Activated B cell treated with CpG ODN at 0.5 μM for 24 hours (primary cell): ENCODE results near the gene NUDCD3. TPM values are rescaled to one million over a fixed set of nuclear protein-coding genes. Genes with fewer than 3 reads are reported as not detected.

Experiments
- ATAC-seq: fragments of 200-7000 bp; cut with Tn5 transposase; one replicate; pipeline ENCODE4 v1.10.0; 2021; ENCODE audit warnings: low read depth, mild to moderate bottlenecking, moderate library complexity
- CTCF ChIA-PET: fragments of 350-600 bp; sonication (Branson Sonifier 250); formaldehyde crosslinking; loops from one replicate; lab custom pipeline; 2021; ENCODE audit warnings: antibody characterized with exemption; lab: Charles Lee
- POLR2A ChIA-PET: fragments of 350-600 bp; sonication (Branson Sonifier 250); formaldehyde crosslinking; loops from one replicate; lab custom pipeline; 2021; ENCODE audit warnings: antibody characterized with exemption; lab: Charles Lee
- DNase-seq: peaks from one replicate; pipeline ENCODE4 v3.0.0; 2022
- H3K27ac Mint-ChIP-seq: one replicate; pipeline ENCODE4 v1.8.0; 2020; ENCODE audit warnings: mixed read lengths
- H3K27me3 Mint-ChIP-seq: one replicate; pipeline ENCODE4 v1.8.0; 2021; ENCODE audit warnings: mixed read lengths
- H3K36me3 Mint-ChIP-seq: one replicate; pipeline ENCODE4 v1.8.0; 2021; ENCODE audit warnings: low read depth, mixed read lengths
- H3K4me1 Mint-ChIP-seq: one replicate; pipeline ENCODE4 v1.8.0; 2021; ENCODE audit warnings: mixed read lengths
- H3K4me3 Mint-ChIP-seq: one replicate; pipeline ENCODE4 v1.8.0; 2020; ENCODE audit warnings: mild to moderate bottlenecking, mixed read lengths
- H3K9me3 Mint-ChIP-seq: one replicate; pipeline ENCODE4 v1.8.0; 2020; ENCODE audit warnings: mixed read lengths
- intact Hi-C: fragments of 100-400 bp; cut with micrococcal nuclease; formaldehyde crosslinking; loops from one replicate; pipeline ENCODE4 v1.15.1; 2024
- total RNA-seq: library from RNA; stranded (reverse); gene quantifications from 2 replicates; pipeline ENCODE4 v1.2.3, GENCODE V29; 2022
- TF ChIP-seq, protein P1 (sequence below): fragments of 200-600 bp; IDR thresholded peaks from one replicate; pipeline ENCODE4 v1.8.0; 2022; ENCODE audit warnings: antibody characterized with exemption, mild to moderate bottlenecking

The NUDCD3 gene
- total RNA-seq, 1 donor from 2014 or later: 85.1 TPM

DNA sequence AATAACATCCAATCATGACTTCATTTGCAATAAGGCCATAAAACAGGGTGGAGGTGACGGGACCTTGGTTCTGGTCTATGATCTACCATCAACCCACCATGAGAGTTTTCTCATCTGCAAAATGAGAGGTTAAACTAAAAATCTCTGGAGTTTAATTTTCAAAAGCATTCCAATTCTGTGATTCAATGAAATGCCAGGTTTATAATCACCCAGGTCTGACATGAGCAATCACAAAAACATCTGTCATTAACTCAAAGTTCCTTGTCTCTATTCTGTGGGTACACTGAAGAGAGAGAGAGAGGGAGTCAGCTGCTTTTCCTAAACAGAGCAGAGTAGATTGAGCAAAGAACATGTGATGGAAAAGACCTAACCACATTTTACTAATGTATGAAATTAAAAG is 75.4 kb downstream of the NUDCD3 start:
- ChIA-PET POLR2A (no interaction called here), CTCF (no interaction called here)
- no peaks in the 10 kb centered on the region for H3K27me3 Mint-ChIP-seq
- peaks cover 61% of the 10 kb centered on the region for H3K36me3 Mint-ChIP-seq
- DNase-seq (no peak), ATAC-seq (no peak)
- no peaks in the 10 kb centered on the region for H3K9me3 Mint-ChIP-seq
- H3K4me1 Mint-ChIP-seq: peaks cover 12% of the 10 kb centered on the region
- no peak overlapping the region for H3K27ac Mint-ChIP-seq
- no peak overlapping the region for H3K4me3 Mint-ChIP-seq
- TF ChIP-seq, protein P1, sequence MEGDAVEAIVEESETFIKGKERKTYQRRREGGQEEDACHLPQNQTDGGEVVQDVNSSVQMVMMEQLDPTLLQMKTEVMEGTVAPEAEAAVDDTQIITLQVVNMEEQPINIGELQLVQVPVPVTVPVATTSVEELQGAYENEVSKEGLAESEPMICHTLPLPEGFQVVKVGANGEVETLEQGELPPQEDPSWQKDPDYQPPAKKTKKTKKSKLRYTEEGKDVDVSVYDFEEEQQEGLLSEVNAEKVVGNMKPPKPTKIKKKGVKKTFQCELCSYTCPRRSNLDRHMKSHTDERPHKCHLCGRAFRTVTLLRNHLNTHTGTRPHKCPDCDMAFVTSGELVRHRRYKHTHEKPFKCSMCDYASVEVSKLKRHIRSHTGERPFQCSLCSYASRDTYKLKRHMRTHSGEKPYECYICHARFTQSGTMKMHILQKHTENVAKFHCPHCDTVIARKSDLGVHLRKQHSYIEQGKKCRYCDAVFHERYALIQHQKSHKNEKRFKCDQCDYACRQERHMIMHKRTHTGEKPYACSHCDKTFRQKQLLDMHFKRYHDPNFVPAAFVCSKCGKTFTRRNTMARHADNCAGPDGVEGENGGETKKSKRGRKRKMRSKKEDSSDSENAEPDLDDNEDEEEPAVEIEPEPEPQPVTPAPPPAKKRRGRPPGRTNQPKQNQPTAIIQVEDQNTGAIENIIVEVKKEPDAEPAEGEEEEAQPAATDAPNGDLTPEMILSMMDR: no peak
- intact Hi-C loops: no loop called here

DNA sequence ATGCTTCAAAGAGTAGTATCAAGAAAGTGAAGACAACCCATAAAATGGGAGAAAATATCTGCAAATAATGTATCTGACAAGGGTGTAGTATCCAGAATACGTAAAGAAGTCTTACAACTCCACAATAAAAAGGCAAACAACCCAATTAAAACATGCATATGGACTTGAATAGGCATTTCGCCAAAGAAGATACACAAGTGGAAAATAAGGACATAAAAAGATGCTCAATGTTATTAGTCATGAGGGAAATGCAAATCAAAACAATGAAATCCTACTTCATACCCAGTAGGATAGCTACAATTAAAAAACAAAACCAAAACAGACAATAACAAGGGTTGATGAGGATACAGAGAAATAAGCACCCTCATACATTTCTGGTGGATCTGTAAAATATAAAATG is 79.2 kb downstream of the NUDCD3 start:
- TF ChIP-seq, protein P1: no peak
- H3K27ac Mint-ChIP-seq: no peak overlapping the region
- H3K9me3 Mint-ChIP-seq: no peaks in the 10 kb centered on the region
- intact Hi-C loops: no loop called here
- H3K4me3 Mint-ChIP-seq: no peak overlapping the region
- ChIA-PET CTCF (no interaction called here), POLR2A (no interaction called here)
- no peak for ATAC-seq
- peaks cover 50% of the 10 kb centered on the region for H3K36me3 Mint-ChIP-seq
- DNase-seq: no peak
- no peaks in the 10 kb centered on the region for H3K27me3 Mint-ChIP-seq
- H3K4me1 Mint-ChIP-seq: peaks cover 3% of the 10 kb centered on the region

DNA sequence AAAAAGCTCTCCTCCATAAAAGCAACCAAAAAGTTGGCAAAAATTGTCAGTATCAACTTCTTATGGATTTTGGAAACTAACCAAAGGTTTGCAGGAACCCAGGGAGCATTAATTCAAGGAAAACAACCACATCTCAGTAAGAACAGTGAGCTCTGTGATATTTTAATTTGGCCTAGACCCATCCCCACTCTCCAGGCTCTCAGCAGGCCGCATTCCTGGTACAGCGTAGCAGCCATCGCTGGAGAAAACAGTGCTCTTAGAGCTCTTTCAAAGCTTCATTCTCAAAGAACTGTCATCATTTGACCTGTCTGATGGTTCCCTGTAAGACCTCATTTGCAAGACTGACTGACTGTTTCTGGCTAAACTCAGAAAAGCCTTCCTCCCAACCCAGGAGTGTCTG is 81.9 kb downstream of the NUDCD3 start:
- Mint-ChIP-seq H3K9me3 (no peaks in the 10 kb centered on the region), H3K27ac (no peak overlapping the region), H3K36me3 (peaks cover 65% of the 10 kb centered on the region), H3K4me3 (no peak overlapping the region), H3K27me3 (no peaks in the 10 kb centered on the region), H3K4me1 (no peaks in the 10 kb centered on the region)
- ChIA-PET POLR2A (no interaction called here), CTCF (interaction anchor here (0.9 kb wide), 1 partner anchor 19 kb away, joined by 3 read pairs; no protein-coding TSS in a partner anchor)
- no peak for DNase-seq
- TF ChIP-seq, protein P1: no peak
- intact Hi-C loops: no loop called here
- no peak for ATAC-seq

DNA sequence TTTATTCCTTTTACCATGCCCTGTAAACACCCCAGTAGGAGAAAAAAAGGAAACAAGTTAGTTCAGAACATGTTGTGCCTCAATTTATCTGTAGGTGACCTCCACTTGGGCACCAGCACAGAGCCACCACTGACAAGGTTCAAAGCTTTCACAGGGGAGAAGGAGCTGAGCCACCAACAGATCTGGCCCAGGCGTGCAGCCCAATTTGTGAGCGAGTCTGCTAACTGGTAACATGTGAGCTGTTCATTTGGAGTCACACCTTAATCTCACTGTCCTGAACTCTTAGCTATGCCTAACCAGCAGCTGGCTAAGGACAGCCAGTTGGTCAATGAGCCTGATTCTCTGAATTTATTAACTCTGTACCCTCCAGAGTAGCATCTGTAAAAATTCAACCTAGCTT is 86.7 kb downstream of the NUDCD3 start:
- Mint-ChIP-seq H3K36me3 (peaks cover 75% of the 10 kb centered on the region), H3K9me3 (no peaks in the 10 kb centered on the region), H3K27me3 (no peaks in the 10 kb centered on the region), H3K27ac (no peak overlapping the region), H3K4me3 (no peak overlapping the region), H3K4me1 (no peaks in the 10 kb centered on the region)
- TF ChIP-seq, protein P1: no peak
- ATAC-seq (no peak), DNase-seq (no peak)
- ChIA-PET CTCF (no interaction called here), POLR2A (no interaction called here)
- intact Hi-C loops: loop anchor here (1.0 kb wide), 1 partner anchor 9 kb away; no protein-coding TSS in a partner anchor

DNA sequence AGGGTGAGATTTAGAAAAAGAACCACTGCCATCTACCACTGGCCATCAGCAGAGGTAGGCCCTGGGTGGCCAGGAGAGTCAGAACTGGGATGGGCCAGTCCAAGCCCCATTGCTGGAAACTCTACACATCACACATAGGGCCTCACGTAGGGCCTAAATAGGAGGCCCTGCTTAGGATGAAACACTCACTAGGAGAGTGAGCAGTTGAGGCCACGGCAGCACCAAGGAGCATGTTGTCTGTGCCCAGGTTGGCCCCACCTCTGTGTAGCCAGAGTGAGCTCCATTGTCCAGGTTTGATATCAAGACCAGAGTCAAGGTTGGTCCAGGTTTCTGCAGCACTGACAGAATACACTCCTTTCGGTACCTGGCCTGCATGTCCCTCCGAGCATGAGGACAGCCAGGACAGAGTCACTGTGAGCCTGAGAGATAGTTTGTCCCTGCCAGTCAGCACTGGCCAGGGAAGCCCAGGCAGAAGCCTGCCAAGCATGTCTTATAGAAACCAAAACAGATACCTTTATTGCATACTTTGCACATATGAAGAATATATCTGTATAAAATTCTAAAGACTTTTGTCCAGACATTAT is 87.2 kb downstream of the NUDCD3 start:
- ChIA-PET POLR2A (no interaction called here), CTCF (no interaction called here)
- DNase-seq: no peak
- Mint-ChIP-seq H3K4me1 (no peaks in the 10 kb centered on the region), H3K27me3 (no peaks in the 10 kb centered on the region), H3K27ac (no peak overlapping the region), H3K36me3 (peaks cover 79% of the 10 kb centered on the region), H3K9me3 (no peaks in the 10 kb centered on the region), H3K4me3 (no peak overlapping the region)
- no peak for ATAC-seq
- TF ChIP-seq, protein P1: no peak
- intact Hi-C loops: loop anchor here (1.0 kb wide), 1 partner anchor 9 kb away; no protein-coding TSS in a partner anchor
